Choroid plexus epithelial cell (primary cell): ENCODE data around the gene ASTN2.

Source experiments
- DNase-seq: peaks from one replicate; pipeline ENCODE4 v3.0.0-alpha.2; 2010; ENCODE audit warnings: low read depth
- H3K4me3 ChIP-seq: 2 replicates; pipeline ENCODE4 v1.5.1; 2011; ENCODE audit warnings: low read depth, mild to moderate bottlenecking, control low read depth, low read length, moderate library complexity
- CTCF ChIP-seq: conservative IDR thresholded peaks from 2 replicates; pipeline ENCODE4 v1.5.1; 2011; ENCODE audit warnings: low read depth, mild to moderate bottlenecking, control low read depth, inconsistent platforms, low read length, moderate library complexity

The ASTN2 gene

GRCh38 chr9:117134826-117135500 lies 279.9 kb downstream of the ASTN2 start:
- TF ChIP-seq CTCF, result no peak
- no peak for DNase-seq
- H3K4me3 ChIP-seq, result no peak overlapping the region

GRCh38 chr9:117126871-117127270 lies 288.0 kb downstream of the ASTN2 start:
- no peak overlapping the region for H3K4me3 ChIP-seq
- no peak for TF ChIP-seq CTCF
- DNase-seq, result no peak

- H3K4me3 ChIP-seq, result no peak overlapping the region
- TF ChIP-seq CTCF, result no peak
- DNase-seq, result no peak
Observed at GRCh38 chr9:117125531-117125930, 289.3 kb downstream of the ASTN2 start.

- no peak for TF ChIP-seq CTCF
- no peak for DNase-seq
- H3K4me3 ChIP-seq, result no peak overlapping the region
Observed at GRCh38 chr9:117123729-117124128, 291.1 kb downstream of the ASTN2 start.

- no peak for TF ChIP-seq CTCF
- no peak for DNase-seq
- no peak overlapping the region for H3K4me3 ChIP-seq
Observed at GRCh38 chr9:117122953-117123352, 291.9 kb downstream of the ASTN2 start.

- DNase-seq, result no peak
- TF ChIP-seq CTCF, result no peak
- no peak overlapping the region for H3K4me3 ChIP-seq
Observed at GRCh38 chr9:117122102-117122501, 292.8 kb downstream of the ASTN2 start.

- TF ChIP-seq CTCF, result no peak
- DNase-seq, result no peak
- no peak overlapping the region for H3K4me3 ChIP-seq
Observed at GRCh38 chr9:117121316-117121715, 293.5 kb downstream of the ASTN2 start.
